HG02970 (cell line): Measurements from ENCODE around the gene FOLR1.
"Not testable (repeated sequence)": the region's sequence is repeated elsewhere in the genome, so short reads cannot be mapped to it uniquely, and the experiment has no call there.

Source experiments
- ATAC-seq: cut with Tn5 transposase; IDR thresholded peaks from one replicate; pipeline ENCODE4 v1.9.1; 2021; ENCODE audit warnings: mild to moderate bottlenecking, moderate library complexity, moderate number of reproducible peaks; ENCODE audit not compliant: unreplicated experiment, low FRiP score

The FOLR1 gene

DNA sequence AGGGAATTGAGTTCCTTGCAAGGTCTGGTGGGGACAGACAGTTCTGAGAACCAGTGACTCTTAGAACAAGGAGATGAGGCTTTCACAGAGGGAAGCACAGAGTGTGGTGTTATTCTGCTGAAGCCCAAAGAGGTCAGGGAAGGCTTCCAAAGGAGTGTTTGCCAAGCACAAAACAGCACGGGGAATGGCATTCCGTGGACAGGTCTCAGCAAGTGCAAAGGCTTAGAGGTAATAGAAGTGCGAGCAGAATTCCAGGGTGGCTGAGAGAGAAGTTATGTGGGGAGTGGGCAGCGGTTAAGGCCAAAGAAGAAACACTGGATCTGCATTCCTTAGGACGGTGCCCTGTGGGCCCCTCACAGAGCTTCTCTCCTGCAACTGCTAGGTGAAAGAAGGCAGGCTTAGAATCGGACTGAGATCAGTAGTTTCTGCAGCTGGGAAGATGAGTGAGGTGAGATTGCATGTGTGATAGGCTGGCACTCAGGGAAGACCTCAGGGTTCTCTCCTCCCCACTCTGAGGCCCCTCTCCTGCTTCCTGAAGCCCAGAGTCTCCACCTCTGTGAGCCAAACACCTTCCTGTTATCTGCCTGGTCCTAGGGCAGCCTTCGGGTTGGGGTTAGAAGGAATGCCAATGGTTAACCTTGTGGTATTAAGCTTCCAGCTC, 10.9 kb upstream of the FOLR1 start:
- ATAC-seq, result not testable (repeated sequence)

DNA sequence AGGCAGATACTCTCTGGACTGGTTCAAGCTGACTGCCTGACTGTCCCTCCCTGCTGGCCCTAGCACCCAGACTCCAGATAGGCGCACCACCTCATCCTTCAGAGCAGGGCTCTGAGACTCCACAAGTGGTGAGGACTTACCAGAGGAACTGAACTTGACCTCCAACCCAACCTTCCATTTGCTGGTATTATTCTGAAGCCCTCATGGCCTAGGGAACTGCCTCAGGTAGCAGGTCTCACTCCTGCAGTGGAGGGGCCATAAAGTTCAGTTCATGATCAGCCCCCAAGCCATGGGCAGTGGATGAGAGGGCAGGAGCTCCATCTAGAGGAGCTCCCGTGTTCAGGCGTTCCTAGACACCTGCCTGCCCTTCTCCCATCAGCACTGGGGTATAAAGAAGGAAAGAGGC, 10.4 kb upstream of the FOLR1 start:
- not testable (repeated sequence) for ATAC-seq

DNA sequence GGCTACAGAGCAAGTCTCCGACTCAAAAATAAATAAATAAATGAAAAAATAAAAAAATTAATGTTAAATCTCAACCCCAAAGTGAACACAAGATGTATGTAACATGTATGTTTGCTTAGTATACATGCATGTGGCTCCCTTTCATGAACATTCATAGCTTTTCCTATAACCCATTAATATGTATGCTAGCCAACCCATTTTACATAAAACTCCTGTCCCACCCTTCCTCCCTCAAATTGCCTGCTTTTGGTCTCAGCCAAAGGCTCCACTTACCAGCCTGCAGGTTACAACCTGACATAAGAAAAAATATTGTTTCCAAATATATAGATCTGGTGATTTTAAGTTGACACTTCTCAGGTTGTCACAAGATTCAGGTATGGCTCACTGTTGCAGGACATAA, 3.7 kb upstream of the FOLR1 start:
- no peak for ATAC-seq

- no peak for ATAC-seq
Measured at GRCh38 chr11:72189455-72190250, 2.3 kb upstream of the FOLR1 start.

GRCh38 chr11:72190631-72191071, 1.3 kb upstream of the FOLR1 start:
- ATAC-seq, result no peak

DNA sequence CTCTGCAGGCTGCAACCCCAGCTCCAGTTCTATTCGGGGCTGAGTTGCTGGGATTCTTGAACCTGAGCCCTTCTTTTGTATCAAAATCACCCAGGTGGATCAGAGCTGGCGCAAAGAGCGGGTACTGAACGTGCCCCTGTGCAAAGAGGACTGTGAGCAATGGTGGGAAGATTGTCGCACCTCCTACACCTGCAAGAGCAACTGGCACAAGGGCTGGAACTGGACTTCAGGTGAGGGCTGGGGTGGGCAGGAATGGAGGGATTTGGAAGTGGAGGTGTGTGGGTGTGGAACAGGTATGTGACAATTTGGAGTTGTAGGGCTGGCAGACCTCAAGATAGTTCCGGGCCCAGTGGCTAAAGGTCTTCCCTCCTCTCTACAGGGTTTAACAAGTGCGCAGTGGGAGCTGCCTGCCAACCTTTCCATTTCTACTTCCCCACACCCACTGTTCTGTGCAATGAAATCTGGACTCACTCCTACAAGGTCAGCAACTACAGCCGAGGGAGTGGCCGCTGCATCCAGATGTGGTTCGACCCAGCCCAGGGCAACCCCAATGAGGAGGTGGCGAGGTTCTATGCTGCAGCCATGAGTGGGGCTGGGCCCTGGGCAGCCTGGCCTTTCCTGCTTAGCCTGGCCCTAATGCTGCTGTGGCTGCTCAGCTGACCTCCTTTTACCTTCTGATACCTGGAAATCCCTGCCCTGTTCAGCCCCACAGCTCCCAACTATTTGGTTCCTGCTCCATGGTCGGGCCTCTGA, 3.8 kb downstream of the FOLR1 start:
- no peak for ATAC-seq

DNA sequence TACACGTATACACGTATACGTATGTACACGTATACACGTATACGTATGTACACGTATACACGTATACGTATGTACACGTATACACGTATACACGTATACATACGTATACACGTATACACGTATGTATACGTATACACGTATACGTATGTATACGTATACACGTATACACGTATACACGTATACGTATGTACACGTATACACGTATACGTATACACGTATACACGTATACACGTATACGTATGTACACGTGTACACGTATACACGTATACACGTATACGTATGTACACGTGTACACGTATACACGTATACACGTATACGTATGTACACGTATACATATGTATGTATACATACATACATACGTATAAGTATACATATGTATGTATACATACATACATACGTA, 9.5 kb downstream of the FOLR1 start:
- ATAC-seq, result not testable (repeated sequence)

DNA sequence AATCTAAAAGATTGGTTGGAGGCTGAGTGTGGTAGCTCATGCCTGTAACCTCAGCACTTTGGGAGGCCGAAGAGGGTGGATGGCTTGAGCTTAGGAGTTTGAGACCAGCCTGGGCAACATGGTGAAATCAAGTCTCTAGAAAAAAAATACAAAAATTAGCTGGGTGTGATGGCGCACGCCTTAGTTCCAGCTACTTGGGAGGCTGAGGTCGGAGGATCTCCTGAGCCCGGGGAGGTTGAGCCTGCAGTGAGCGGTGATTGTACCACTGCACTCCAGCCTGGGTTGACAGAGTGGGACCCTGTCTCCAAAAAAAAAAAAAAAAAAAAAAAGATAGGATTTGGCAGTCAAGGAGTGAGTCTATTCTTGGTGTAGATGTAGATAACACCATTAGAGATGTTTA, 10.6 kb downstream of the FOLR1 start:
- no peak for ATAC-seq

- ATAC-seq, result no peak
Measured at GRCh38 chr11:72203163-72203562, 11.2 kb downstream of the FOLR1 start.

DNA sequence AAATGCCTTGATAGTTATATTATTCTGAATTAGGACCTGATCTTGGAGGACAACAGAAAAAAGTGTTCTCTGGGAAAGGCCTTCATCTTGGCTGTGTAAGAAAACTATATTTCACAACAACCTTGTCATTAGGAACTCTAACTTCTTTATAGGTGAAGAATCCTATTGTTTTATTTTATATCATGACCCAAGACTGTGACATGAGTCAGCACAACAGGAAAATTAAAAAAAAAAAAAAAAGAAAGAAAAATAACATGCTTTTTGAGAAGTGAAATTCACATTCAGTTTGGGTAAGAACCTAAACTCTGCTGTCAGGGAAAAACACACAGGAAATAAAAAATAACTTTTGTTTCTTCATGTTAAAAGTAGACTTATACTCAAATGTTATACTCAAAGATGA, 12.9 kb downstream of the FOLR1 start:
- ATAC-seq, result no peak

GRCh38 chr11:72206794-72207193, 14.9 kb downstream of the FOLR1 start:
- not testable (repeated sequence) for ATAC-seq

GRCh38 chr11:72208281-72208680, 16.3 kb downstream of the FOLR1 start:
- ATAC-seq, result no peak

DNA sequence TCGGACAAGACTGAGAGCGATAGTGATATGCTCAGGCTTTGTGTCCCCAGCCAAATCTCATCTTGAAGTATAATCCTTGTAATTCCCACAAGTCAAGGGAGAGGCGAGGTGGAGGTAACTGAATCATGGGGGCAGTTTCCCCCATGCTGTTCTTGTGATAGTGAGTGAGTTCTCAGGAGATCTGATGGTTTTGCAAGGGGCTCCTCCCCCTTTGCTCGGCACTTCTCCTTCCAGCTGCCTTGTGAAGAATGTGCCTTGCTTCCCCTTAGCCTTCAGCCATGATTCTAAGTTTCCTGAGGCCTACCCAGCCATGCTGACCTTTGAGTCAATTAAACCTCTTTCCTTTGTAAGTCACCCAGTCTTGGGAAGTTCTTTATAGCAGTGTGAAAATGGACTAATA, 17.2 kb downstream of the FOLR1 start:
- ATAC-seq, result no peak

GRCh38 chr11:72216638-72217037, 24.7 kb downstream of the FOLR1 start, which contains the start of gene FOLR2:
FOLR2 (plus strand) TSS chr11:72216794; CDS start chr11:72218585, 1,791 bp downstream.
- no peak for ATAC-seq

DNA sequence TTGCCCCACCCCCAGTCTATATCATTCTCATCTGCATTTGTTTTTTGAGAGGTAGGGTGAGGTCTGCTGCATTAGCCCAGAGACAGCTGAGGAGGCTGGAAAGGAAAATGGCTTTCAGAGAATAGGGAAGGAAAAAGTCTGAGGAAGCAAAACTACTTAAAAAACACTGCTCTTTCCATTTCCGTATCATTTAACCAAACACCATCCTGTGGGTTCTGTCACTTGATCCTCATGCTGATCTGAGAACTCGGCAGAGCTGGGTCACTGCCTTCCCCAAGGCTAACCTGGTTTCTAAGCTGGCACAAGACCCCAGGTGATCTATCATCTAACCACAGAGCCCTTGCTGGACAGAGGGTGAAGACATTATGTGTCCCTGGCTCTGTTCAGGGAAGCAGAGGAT, 25.9 kb downstream of the FOLR1 start:
- ATAC-seq, result no peak

GRCh38 chr11:72218251-72218745, 26.4 kb downstream of the FOLR1 start:
- no peak for ATAC-seq

DNA sequence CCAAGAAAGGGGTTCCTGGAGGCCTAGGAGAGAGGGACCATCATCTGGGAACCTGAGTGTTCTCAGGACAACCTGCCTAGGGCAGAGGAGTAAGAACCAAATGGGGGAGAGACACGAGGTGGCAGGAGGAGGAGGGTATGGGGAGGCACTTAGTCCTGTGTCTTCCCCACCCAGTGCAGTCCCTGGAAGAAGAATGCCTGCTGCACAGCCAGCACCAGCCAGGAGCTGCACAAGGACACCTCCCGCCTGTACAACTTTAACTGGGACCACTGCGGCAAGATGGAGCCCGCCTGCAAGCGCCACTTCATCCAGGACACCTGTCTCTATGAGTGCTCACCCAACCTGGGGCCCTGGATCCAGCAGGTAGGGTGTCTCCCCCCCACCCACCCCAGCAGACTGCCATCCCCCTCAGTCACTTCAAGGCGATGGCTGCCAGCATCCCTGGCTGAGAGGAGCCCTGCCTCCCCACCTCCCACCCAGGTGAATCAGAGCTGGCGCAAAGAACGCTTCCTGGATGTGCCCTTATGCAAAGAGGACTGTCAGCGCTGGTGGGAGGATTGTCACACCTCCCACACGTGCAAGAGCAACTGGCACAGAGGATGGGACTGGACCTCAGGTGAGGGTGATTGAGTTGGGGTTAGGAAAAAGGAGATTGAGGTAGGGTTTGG, 28.9 kb downstream of the FOLR1 start:
- no peak for ATAC-seq

DNA sequence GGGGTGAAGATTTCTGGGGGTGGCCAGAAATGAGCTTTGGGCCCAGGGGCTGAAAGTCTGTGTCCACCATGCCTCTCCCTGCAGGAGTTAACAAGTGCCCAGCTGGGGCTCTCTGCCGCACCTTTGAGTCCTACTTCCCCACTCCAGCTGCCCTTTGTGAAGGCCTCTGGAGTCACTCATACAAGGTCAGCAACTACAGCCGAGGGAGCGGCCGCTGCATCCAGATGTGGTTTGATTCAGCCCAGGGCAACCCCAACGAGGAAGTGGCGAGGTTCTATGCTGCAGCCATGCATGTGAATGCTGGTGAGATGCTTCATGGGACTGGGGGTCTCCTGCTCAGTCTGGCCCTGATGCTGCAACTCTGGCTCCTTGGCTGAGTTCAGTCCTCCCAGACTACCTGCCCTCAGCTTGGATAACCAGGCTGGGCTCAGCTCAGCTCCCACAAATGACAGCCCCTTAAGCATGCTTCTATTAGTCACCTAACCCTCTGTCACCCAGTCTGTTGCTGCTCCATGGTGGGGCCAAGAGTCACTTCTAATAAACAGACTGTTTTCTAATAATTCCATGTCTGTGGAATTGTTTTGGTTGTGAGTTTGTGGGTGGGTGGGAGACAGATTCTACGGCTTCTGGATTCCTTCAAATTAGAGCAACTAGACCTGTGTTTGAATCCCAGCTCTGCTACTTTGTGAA, 29.6 kb downstream of the FOLR1 start:
- no peak for ATAC-seq

- no peak for ATAC-seq
Measured at GRCh38 chr11:72222106-72222891, 30.4 kb downstream of the FOLR1 start.
